C1 segment of cervical spinal cord (tissue), 14 donors: Measurements from ENCODE around the gene MYH1.

Source experiments
- DNase-seq, 14 donors: peaks; one replicate each; lab custom pipeline; 2025; lab: John Stamatoyannopoulos, UW

The MYH1 gene

GRCh38 chr17:10482252-10482651 is 36.1 kb downstream of the MYH1 start:
- DNase-seq: no peak

GRCh38 chr17:10477701-10478100 is 40.6 kb downstream of the MYH1 start:
- no peak for DNase-seq

GRCh38 chr17:10474536-10474935 is 43.8 kb downstream of the MYH1 start:
- no peak for DNase-seq

- DNase-seq: no peak
Observed at GRCh38 chr17:10471858-10472257, 46.5 kb downstream of the MYH1 start.

GRCh38 chr17:10469459-10469858 is 48.9 kb downstream of the MYH1 start, which contains the start of gene MYH4:
Gene MYH4 (minus strand): TSS chr17:10469559. CDS start chr17:10466745, 2,814 bp downstream.
- no peak for DNase-seq

- DNase-seq: no peak
Observed at GRCh38 chr17:10463402-10463801, 54.9 kb downstream of the MYH1 start.

GRCh38 chr17:10460062-10460461 is 58.3 kb downstream of the MYH1 start:
- no peak for DNase-seq

GRCh38 chr17:10458701-10459100 is 59.6 kb downstream of the MYH1 start:
- no peak for DNase-seq

GRCh38 chr17:10457952-10458351 is 60.4 kb downstream of the MYH1 start:
- no peak for DNase-seq

- DNase-seq: no peak
Observed at GRCh38 chr17:10447026-10447931, 71.1 kb downstream of the MYH1 start.
